Tibial nerve (tissue), 4 donors: ENCODE data around the gene C20orf96. TPM values are rescaled to one million over a fixed set of nuclear protein-coding genes. Genes with fewer than 3 reads are reported as not detected.
"Not testable (repeated sequence)": the region's sequence is repeated elsewhere in the genome, so short reads cannot be mapped to it uniquely, and the experiment has no call there.

Source experiments
- DNase-seq, 2 donors: peaks; one replicate each; pipeline ENCODE4 v3.0.0-alpha.2; 2019; ENCODE audit warnings: low spot score in 2 of 2
- H3K27ac ChIP-seq, 4 donors: fragments of 200-600 bp; sonication (generic) in 3 of 4; one replicate each; pipeline ENCODE4 v1.5.1; 2017 to 2019; ENCODE audit warnings: mild to moderate bottlenecking in 1 of 4
- H3K27me3 ChIP-seq, 2 donors: fragments of 200-600 bp; sonication (generic) in 1 of 2; one replicate each; pipeline versions ENCODE4 v1.5.1 to v1.6.0; 2017 to 2019
- H3K36me3 ChIP-seq, 3 donors: fragments of 200-600 bp; sonication (generic); one replicate each; pipeline ENCODE4 v1.5.1; 2018 to 2019
- H3K4me1 ChIP-seq, 4 donors: fragments of 200-600 bp; sonication (generic) in 3 of 4; one replicate each; pipeline ENCODE4 v1.5.1; 2017 to 2019
- H3K4me3 ChIP-seq, 4 donors: fragments of 200-600 bp; sonication (generic) in 3 of 4; one replicate each; pipeline ENCODE4 v1.5.1; 2017 to 2019; ENCODE audit warnings: mild to moderate bottlenecking in 1 of 4, moderate library complexity in 1 of 4
- H3K9me3 ChIP-seq, 4 donors: fragments of 200-600 bp; sonication (generic) in 3 of 4; one replicate each; pipeline ENCODE4 v1.5.1; 2017 to 2019
- CTCF ChIP-seq, 5 experiments: fragments of 200-600 bp in 3 of 5; fragments of 450-650 bp in 2 of 5; sonication (generic) in 3 of 5; IDR thresholded peaks; one replicate each; pipeline ENCODE4 v1.5.1; 2016 to 2019; ENCODE audit warnings: antibody characterized with exemption in 5 of 5, mild to moderate bottlenecking in 3 of 5, moderate library complexity in 2 of 5
- EP300 ChIP-seq, 2 donors: sonication (generic); formaldehyde crosslinking; IDR thresholded peaks; one replicate each; pipeline ENCODE4 v1.6.1; 2017; ENCODE audit warnings: antibody characterized with exemption in 2 of 2, mild to moderate bottlenecking in 1 of 2
- POLR2A ChIP-seq, 2 donors: fragments of 450-650 bp; IDR thresholded peaks; one replicate each; pipeline ENCODE4 v1.6.1; 2017; ENCODE audit warnings: antibody characterized with exemption in 2 of 2, mild to moderate bottlenecking in 2 of 2, moderate library complexity in 2 of 2
- WGBS, 2 donors: methylation state at CpG; one replicate each; pipeline ENCODE4 v1.1.5; 2018; 5-methylcytosine and 5-hydroxymethylcytosine counted together
- total RNA-seq, 4 donors: library from RNA; depleted of rRNA; stranded (reverse); fragments of >200 nt; gene quantifications; one replicate each; pipeline ENCODE4 v1.1.0, GENCODE V29; 2016

Gene C20orf96
- total RNA-seq = 1 to 10 TPM; 3.5 to 8.7 (median 4.5) TPM

DNA sequence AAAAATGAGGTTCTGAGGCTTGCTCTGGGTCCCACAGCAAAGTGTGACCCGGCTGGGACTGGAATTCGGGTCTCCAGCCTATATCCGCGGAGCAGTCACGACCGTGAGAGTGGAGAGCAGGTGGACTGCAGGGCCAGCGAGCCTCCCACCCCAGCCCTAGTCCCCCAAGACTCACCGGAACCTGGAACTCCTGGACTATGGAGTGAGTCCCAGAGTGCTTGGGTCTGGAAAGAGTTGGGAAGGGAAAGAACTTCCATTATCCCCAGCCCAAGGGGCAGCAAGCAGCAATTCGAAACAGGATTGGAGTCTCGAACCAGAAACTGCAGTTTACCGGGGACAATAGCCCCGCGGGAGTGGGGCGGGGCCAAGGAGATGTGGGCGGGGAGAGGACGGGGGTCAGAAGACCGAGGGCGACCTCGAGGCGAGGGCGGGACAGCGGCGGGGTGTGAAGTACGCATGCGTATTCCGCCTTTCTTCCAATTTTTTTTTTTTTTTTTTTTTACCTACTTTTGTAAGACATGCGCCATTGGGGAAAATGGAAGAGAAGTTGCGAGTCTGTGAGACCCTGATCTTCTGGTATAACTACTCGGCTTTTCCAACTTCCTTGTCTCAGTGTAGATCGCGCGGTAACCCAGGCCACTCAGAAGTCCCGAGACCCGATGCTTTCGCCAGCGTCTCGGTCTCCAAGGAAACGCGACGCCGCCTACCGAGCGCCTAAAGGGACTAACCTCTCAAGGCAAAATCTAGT is at the start of gene C20orf96:
TSS of gene C20orf96 (minus strand) at position 667 of the 748 bp plus-strand sequence. CDS start at position 527, 140 bp downstream.
- Histone ChIP-seq H3K4me1 (peaks cover 0 to 19% (median 3%) of the 10 kb centered on the region in 4 donors), H3K4me3 (peak within 1 kb of the TSS; percentile 38 to 72 (median 68)), H3K9me3 (no peaks in the 10 kb centered on the region), H3K36me3 (no peaks in the 10 kb centered on the region), H3K27ac (peak within 1 kb of the TSS; percentile 65 to 91 (median 86)), H3K27me3 (no peaks in the 10 kb centered on the region)
- 1% methylated on average over 43 of the region's 43 CpGs for WGBS, 2 donors
- peak in 4 of 5 experiments; percentile 43 to 67 (median 50) for TF ChIP-seq CTCF (IDR thresholded peaks at IDR 0.05)
- TF ChIP-seq EP300 (IDR thresholded peaks at IDR 0.05) = peak in 1 of 2 donors; percentile 54
- no peak for TF ChIP-seq POLR2A (IDR thresholded peaks at IDR 0.05)
- DNase-seq = peak; percentile 84 to 90

- 94 to 100% methylated on average over 1 of the region's 1 CpG for WGBS, 2 donors
- H3K36me3 ChIP-seq, DNase-seq, H3K27ac ChIP-seq, H3K4me3 ChIP-seq, H3K4me1 ChIP-seq, H3K9me3 ChIP-seq, H3K27me3 ChIP-seq: not testable (repeated sequence)
These were observed 45.5 kb upstream of the C20orf96 start for GRCh38 chr20:336040-336439.

GRCh38 chr20:334578-334977 is 44.0 kb upstream of the C20orf96 start:
- H3K4me1 ChIP-seq = peaks cover 0 to 19% (median 6%) of the 10 kb centered on the region in 4 donors
- H3K27ac ChIP-seq = no peak overlapping the region
- 92 to 98% methylated on average over 8 of the region's 8 CpGs for WGBS, 2 donors
- H3K4me3 ChIP-seq = no peak overlapping the region
- H3K27me3 ChIP-seq = no peaks in the 10 kb centered on the region
- H3K36me3 ChIP-seq = peaks cover 0 to 6% (median 0%) of the 10 kb centered on the region in 3 donors
- no peaks in the 10 kb centered on the region for H3K9me3 ChIP-seq
- DNase-seq = no peak
- no peak for TF ChIP-seq EP300 (IDR thresholded peaks at IDR 0.05)
- TF ChIP-seq POLR2A (IDR thresholded peaks at IDR 0.05) = no peak
- no peak for TF ChIP-seq CTCF (IDR thresholded peaks at IDR 0.05)

GRCh38 chr20:330233-331149 is 39.9 kb upstream of the C20orf96 start:
- no peak for TF ChIP-seq POLR2A (IDR thresholded peaks at IDR 0.05)
- peak in 1 of 2 donors; percentile 12 for TF ChIP-seq EP300 (IDR thresholded peaks at IDR 0.05)
- peak; percentile 76 to 90 (median 85) for TF ChIP-seq CTCF (IDR thresholded peaks at IDR 0.05)
- no peak overlapping the region for H3K4me3 ChIP-seq
- peaks cover 0 to 52% (median 13%) of the 10 kb centered on the region in 4 donors for H3K4me1 ChIP-seq
- DNase-seq = no peak
- no peaks in the 10 kb centered on the region for H3K9me3 ChIP-seq
- no peaks in the 10 kb centered on the region for H3K27me3 ChIP-seq
- 36 to 50% methylated on average over 13 to 16 of the region's 16 CpGs for WGBS, 2 donors
- peak overlapping the region in 3 of 4 donors; percentile 52 to 99 (median 94) for H3K27ac ChIP-seq
- H3K36me3 ChIP-seq = peaks cover 0 to 6% (median 0%) of the 10 kb centered on the region in 3 donors

GRCh38 chr20:329851-330232 is 39.3 kb upstream of the C20orf96 start:
- peaks cover 0 to 53% (median 13%) of the 10 kb centered on the region in 4 donors for H3K4me1 ChIP-seq
- 73 to 83% methylated on average over 4 of the region's 4 CpGs for WGBS, 2 donors

More at GRCh38 chr20:329851-330232, 39.3 kb upstream of the C20orf96 start:
- Histone ChIP-seq H3K9me3 (no peaks in the 10 kb centered on the region), H3K36me3 (peaks cover 0 to 6% (median 0%) of the 10 kb centered on the region in 3 donors), H3K27me3 (no peaks in the 10 kb centered on the region), H3K4me3 (no peak overlapping the region), H3K27ac (peak overlapping the region in 2 of 4 donors; percentile 94 to 99)
- TF ChIP-seq POLR2A (IDR thresholded peaks at IDR 0.05) (no peak), CTCF (IDR thresholded peaks at IDR 0.05) (no peak), EP300 (IDR thresholded peaks at IDR 0.05) (no peak)
- no peak for DNase-seq
